Testis (tissue), 3 donors: ENCODE results near the gene NADK. TPM values are rescaled to one million over a fixed set of nuclear protein-coding genes. Genes with fewer than 3 reads are reported as not detected.

Source experiments
- DNase-seq: peaks from one replicate; pipeline ENCODE4 v3.0.0-alpha.2; 2019
- H3K27ac ChIP-seq, 2 donors: fragments of 200-600 bp; sonication (generic); one replicate each; pipeline ENCODE4 v1.5.1; 2019
- H3K27me3 ChIP-seq: fragments of 200-600 bp; sonication (generic); one replicate; pipeline ENCODE4 v1.5.1; 2019
- H3K36me3 ChIP-seq: fragments of 200-600 bp; sonication (generic); one replicate; pipeline ENCODE4 v1.5.1; 2017; ENCODE audit warnings: low read depth; ENCODE audit errors: missing control alignments
- H3K4me1 ChIP-seq: fragments of 200-600 bp; sonication (generic); one replicate; pipeline ENCODE4 v1.5.1; 2019
- H3K4me3 ChIP-seq, 2 donors: fragments of 200-600 bp; sonication (generic); one replicate each; pipeline ENCODE4 v1.5.1; 2017 to 2019
- H3K9me3 ChIP-seq: fragments of 200-600 bp; sonication (generic); one replicate; pipeline ENCODE4 v1.5.1; 2017
- POLR2A ChIP-seq: fragments of 450-650 bp; IDR thresholded peaks from one replicate; pipeline ENCODE4 v1.6.1; 2017; ENCODE audit warnings: antibody characterized with exemption, mild to moderate bottlenecking, moderate library complexity
- WGBS, 2 donors: methylation state at CpG; one replicate each; pipeline ENCODE4 v1.1.5; 2018; 5-methylcytosine and 5-hydroxymethylcytosine counted together
- intact Hi-C: fragments of 100-400 bp; cut with DNase I; formaldehyde crosslinking; loops from one replicate; pipeline ENCODE4 v1.15.1; 2023; ENCODE audit warnings: low total_unique reads
- polyA plus RNA-seq: library from polyadenylated mRNA; stranded (reverse); fragments of 350-450 nt; fragmentation: Illumina TruSeq; extraction: RNeasy Lipid Tissue Mini Kit (QIAGEN cat#74804); gene quantifications from one replicate; pipeline ENCODE4 v1.2.3, GENCODE V29; 2014; ENCODE audit warnings: low read depth, low replicate concordance; ENCODE audit not compliant: insufficient read depth
- total RNA-seq, 2 donors: library from RNA; depleted of rRNA; stranded (reverse); fragments of >200 nt; gene quantifications; one replicate each; pipeline ENCODE4 v1.2.3, GENCODE V29; 2016
- TF ChIP-seq, protein P1 (sequence below), 3 experiments: fragments of 450-650 bp in 2 of 3; fragments of 200-600 bp in 1 of 3; sonication (generic) in 1 of 3; IDR thresholded peaks; one replicate each; pipeline ENCODE4 v1.5.1; 2016 to 2019; ENCODE audit warnings: antibody characterized with exemption in 3 of 3, mild to moderate bottlenecking in 2 of 3, moderate library complexity in 1 of 3

The NADK gene
- total and polyA plus RNA-seq, 3 donors from 2014 or later = 74.9 to 111 (median 105) TPM

DNA sequence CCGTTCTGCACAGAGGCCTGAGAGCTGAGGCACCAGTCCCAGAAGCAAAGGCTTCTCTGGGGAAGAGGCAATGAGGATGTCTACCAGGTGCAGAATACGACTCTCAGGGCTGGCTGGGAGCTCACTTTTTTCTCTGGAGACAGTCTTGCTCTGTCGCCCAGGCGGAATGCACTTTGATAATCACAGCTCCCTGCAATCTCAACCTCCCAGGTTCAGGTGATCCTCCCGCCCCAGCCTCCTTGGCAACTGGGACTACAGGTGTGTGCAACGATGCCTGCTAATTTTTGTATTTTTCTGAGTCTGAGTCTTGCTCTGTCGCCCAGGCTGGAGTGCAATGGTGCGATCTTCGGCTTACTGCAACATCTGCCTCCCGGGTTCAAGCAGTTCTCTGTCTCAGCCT lies 17.6 kb downstream of the NADK start:
- TF ChIP-seq POLR2A = no peak
- TF ChIP-seq, protein P1, sequence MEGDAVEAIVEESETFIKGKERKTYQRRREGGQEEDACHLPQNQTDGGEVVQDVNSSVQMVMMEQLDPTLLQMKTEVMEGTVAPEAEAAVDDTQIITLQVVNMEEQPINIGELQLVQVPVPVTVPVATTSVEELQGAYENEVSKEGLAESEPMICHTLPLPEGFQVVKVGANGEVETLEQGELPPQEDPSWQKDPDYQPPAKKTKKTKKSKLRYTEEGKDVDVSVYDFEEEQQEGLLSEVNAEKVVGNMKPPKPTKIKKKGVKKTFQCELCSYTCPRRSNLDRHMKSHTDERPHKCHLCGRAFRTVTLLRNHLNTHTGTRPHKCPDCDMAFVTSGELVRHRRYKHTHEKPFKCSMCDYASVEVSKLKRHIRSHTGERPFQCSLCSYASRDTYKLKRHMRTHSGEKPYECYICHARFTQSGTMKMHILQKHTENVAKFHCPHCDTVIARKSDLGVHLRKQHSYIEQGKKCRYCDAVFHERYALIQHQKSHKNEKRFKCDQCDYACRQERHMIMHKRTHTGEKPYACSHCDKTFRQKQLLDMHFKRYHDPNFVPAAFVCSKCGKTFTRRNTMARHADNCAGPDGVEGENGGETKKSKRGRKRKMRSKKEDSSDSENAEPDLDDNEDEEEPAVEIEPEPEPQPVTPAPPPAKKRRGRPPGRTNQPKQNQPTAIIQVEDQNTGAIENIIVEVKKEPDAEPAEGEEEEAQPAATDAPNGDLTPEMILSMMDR (IDR thresholded peaks at IDR 0.05) = no peak
- WGBS, 2 donors = 93 to 95% methylated on average over 8 to 10 of the region's 10 CpGs
- intact Hi-C loops = no loop called here

DNA sequence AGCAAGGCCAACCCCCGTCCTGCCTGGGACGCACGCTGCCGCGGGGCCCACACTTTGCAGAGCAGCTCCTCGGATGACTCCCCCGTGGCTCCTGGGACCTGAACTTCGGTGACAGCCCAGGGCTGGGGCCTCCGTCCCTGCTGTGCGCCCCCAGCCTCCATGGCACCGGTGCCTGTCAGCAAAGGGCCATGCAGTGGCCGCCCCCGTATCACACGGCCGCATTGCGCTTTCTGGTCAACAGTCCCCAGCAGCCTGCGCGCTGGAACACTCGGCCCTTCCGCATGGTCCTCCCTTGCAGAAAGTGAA lies 18.0 kb downstream of the NADK start:
- intact Hi-C loops = no loop called here
- Histone ChIP-seq H3K27ac (no peak overlapping the region), H3K4me3 (no peak overlapping the region), H3K9me3 (no peaks in the 10 kb centered on the region), H3K27me3 (no peaks in the 10 kb centered on the region), H3K36me3 (no peaks in the 10 kb centered on the region), H3K4me1 (peaks cover 12% of the 10 kb centered on the region)
- TF ChIP-seq POLR2A = no peak
- no peak for DNase-seq
- WGBS, 2 donors = 92% methylated on average over 20 of the region's 20 CpGs; no CpG with 5 or more reads in 1 of the 2 donors

More for the DNA sequence above, 17.6 kb downstream of the NADK start:
- H3K27me3 ChIP-seq = no peaks in the 10 kb centered on the region
- no peak overlapping the region for H3K4me3 ChIP-seq
- DNase-seq = no peak
- no peak overlapping the region for H3K27ac ChIP-seq
- no peaks in the 10 kb centered on the region for H3K9me3 ChIP-seq
- peaks cover 12% of the 10 kb centered on the region for H3K4me1 ChIP-seq
- H3K36me3 ChIP-seq = no peaks in the 10 kb centered on the region

GRCh38 chr1:1759456-1760344 lies 18.6 kb downstream of the NADK start:
- intact Hi-C loops = no loop called here
- Histone ChIP-seq H3K9me3 (no peaks in the 10 kb centered on the region), H3K27ac (no peak overlapping the region), H3K36me3 (no peaks in the 10 kb centered on the region), H3K4me1 (peaks cover 12% of the 10 kb centered on the region), H3K27me3 (no peaks in the 10 kb centered on the region), H3K4me3 (no peak overlapping the region)
- TF ChIP-seq, protein P1 (IDR thresholded peaks at IDR 0.05) = no peak
- TF ChIP-seq POLR2A = no peak
- 88 to 91% methylated on average over 18 to 36 of the region's 37 CpGs for WGBS, 2 donors
- no peak for DNase-seq

GRCh38 chr1:1758692-1759455 lies 19.4 kb downstream of the NADK start:
- H3K9me3 ChIP-seq = no peaks in the 10 kb centered on the region
- DNase-seq = peak; percentile 60
- peaks cover 7% of the 10 kb centered on the region for H3K4me1 ChIP-seq
- WGBS, 2 donors = 61 to 80% methylated on average over 8 to 34 of the region's 34 CpGs
- intact Hi-C loops = no loop called here
- no peak overlapping the region for H3K27ac ChIP-seq
- H3K36me3 ChIP-seq = no peaks in the 10 kb centered on the region
- no peak overlapping the region for H3K4me3 ChIP-seq
- TF ChIP-seq, protein P1 (IDR thresholded peaks at IDR 0.05) = no peak
- no peak for TF ChIP-seq POLR2A
- no peaks in the 10 kb centered on the region for H3K27me3 ChIP-seq

DNA sequence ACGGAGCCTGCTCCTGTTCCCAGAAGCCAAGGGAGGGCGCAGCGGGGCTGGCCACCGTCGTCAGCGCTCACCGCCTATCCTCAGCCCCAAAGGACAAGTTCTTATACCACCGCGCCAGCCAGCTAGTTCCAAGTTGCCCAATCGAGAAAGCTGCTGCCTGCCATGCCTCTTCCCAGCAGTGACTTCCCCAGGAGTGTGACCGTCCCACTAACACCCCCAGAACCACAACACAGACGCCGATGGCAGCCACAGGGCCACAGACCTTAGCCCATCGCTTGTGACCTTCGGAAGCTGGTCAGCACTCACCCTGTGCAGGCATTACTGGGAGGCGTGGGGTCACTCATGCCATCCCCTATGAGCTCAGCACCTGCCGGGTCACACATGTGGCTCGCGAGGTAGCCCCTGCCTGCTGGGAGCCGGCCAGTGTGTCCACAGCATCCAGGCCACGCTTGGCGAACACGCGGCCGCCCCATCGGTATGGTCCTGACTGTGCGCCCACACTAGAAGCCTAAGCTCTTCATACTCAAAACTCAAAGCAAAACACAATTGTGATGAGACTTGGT lies 20.1 kb downstream of the NADK start:
- WGBS, 2 donors = 92 to 97% methylated on average over 25 to 27 of the region's 27 CpGs
- Histone ChIP-seq H3K4me1 (peaks cover 5% of the 10 kb centered on the region), H3K36me3 (no peaks in the 10 kb centered on the region), H3K4me3 (no peak overlapping the region), H3K9me3 (no peaks in the 10 kb centered on the region), H3K27me3 (no peaks in the 10 kb centered on the region), H3K27ac (no peak overlapping the region)
- TF ChIP-seq POLR2A = no peak
- TF ChIP-seq, protein P1 (IDR thresholded peaks at IDR 0.05) = no peak
- intact Hi-C loops = no loop called here
- no peak for DNase-seq
